HepG2 (cell line): ENCODE measurements around the gene KRCC1. TPM values are rescaled to one million over a fixed set of nuclear protein-coding genes. Genes with fewer than 3 reads are reported as not detected.

Source experiments
- AHDC1 ChIP-seq: sonication (generic); formaldehyde crosslinking; IDR thresholded peaks from 2 replicates; pipeline ENCODE4 v1.5.1; 2020; ENCODE audit warnings: mild to moderate bottlenecking, missing genetic modification reagents, borderline replicate concordance
- CREM ChIP-seq, 2 experiments: sonication (generic) in 1 of 2; formaldehyde crosslinking in 1 of 2; IDR thresholded peaks; 2 replicates each; pipeline versions ENCODE4 v1.4.0 to v1.6.1; 2016 to 2020; ENCODE audit warnings: antibody characterized with exemption in 1 of 2, mild to moderate bottlenecking in 1 of 2, missing genetic modification reagents in 1 of 2
- KDM1A ChIP-seq: IDR thresholded peaks from 2 replicates; pipeline ENCODE4 v1.6.1; 2016; ENCODE audit warnings: missing compliant biosample characterization
- POLR2AphosphoS5 ChIP-seq: IDR thresholded peaks from 2 replicates; pipeline ENCODE4 v1.6.1; 2012; ENCODE audit warnings: low read depth, low read length
- TFDP1 ChIP-seq: IDR thresholded peaks from 2 replicates; pipeline ENCODE4 v1.6.1; 2016; ENCODE audit warnings: missing compliant biosample characterization, missing genetic modification reagents, borderline replicate concordance
- THAP9 ChIP-seq: sonication (generic); formaldehyde crosslinking; IDR thresholded peaks from 2 replicates; pipeline ENCODE4; 2020; ENCODE audit warnings: missing genetic modification reagents, mild to moderate bottlenecking, borderline replicate concordance
- ZC3H13 ChIP-seq: sonication (generic); formaldehyde crosslinking; IDR thresholded peaks from 2 replicates; pipeline ENCODE4 v1.8.1; 2023; ENCODE audit warnings: mild to moderate bottlenecking, missing genetic modification reagents, moderate library complexity
- polyA plus RNA-seq, 8 experiments: library from polyadenylated mRNA; depleted of rRNA in 3 of 8; stranded (reverse) in 7 of 8; unstranded in 1 of 8; fragments of >200 nt; fragmentation: Illumina TruSeq in 4 of 8; extraction: Trizol in 4 of 8; gene quantifications; 2 replicates each; pipeline versions ENCODE4 v1.2.1 to v1.2.3, GENCODE V29; 2011 to 2016; ENCODE audit warnings: low read depth in 4 of 8, missing spikeins in 1 of 8, mixed read lengths in 1 of 8; ENCODE audit not compliant: insufficient read depth in 1 of 8
- total RNA-seq, 5 experiments: library from RNA; depleted of rRNA; stranded (reverse); fragments of >200 nt; fragmentation: Illumina TruSeq; extraction: Trizol; gene quantifications; 2 replicates each; pipeline ENCODE4 v1.2.3, GENCODE V29; 2016; ENCODE audit warnings: low read depth in 1 of 5
- TF ChIP-seq, protein P1 (sequence below): IDR thresholded peaks from 2 replicates; pipeline ENCODE4 v1.6.1; 2016; ENCODE audit warnings: low read depth, missing genetic modification reagents, missing compliant biosample characterization
- TF ChIP-seq, protein P2 (sequence below): sonication (generic); formaldehyde crosslinking; IDR thresholded peaks from 2 replicates; pipeline ENCODE4 v1.5.1; 2020; ENCODE audit warnings: missing genetic modification reagents, mild to moderate bottlenecking, borderline replicate concordance

KRCC1 gene
- total and polyA plus RNA-seq, 2 of the 13 experiments (the other 11 are each of a cell fraction or from before 2014, with no cell fraction given), result 6.5 to 7.7 TPM

DNA sequence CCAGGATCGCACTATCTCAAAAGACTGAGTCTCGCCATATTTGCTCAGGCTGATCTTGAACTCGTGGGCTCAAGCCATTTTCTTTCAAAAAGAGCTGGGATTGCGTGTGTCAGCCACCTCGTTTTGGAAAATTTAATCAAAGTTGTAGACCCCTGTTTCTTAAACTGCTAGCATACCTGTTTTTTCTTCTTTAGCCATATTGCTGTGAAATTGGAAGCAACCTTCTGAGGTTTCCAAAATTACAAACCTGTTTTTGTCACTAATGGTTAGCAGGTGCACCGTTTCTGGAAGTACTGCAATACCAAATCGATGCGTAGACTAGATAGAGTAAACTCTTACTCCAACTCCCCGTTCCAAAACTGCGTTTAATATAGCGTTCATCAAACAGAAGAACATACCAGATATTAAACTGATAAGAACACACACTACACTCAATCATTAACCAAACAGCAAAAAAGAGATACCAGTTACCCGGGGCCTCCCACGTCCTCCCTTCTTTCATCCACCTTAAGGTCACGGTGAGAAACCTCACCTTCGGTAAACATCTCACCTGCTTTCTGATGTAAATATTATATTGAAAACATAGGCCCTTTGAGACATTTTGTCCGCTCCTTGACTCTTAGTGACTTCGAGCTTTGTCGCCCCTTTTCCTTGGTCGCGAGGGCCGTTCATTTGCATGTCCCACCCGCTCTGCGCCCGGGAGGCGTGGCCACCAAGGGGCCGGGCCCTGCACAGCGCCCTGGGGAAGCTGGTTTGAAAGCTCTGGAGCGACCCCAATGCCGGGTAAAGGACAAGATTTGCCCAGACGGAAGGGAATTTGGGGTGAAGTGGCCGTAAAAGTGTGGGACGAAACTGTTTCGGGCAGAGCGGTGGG lies 39.3 kb downstream of the KRCC1 start, which contains the start of gene RNU2-63P (continued):
- TF ChIP-seq, protein P1, sequence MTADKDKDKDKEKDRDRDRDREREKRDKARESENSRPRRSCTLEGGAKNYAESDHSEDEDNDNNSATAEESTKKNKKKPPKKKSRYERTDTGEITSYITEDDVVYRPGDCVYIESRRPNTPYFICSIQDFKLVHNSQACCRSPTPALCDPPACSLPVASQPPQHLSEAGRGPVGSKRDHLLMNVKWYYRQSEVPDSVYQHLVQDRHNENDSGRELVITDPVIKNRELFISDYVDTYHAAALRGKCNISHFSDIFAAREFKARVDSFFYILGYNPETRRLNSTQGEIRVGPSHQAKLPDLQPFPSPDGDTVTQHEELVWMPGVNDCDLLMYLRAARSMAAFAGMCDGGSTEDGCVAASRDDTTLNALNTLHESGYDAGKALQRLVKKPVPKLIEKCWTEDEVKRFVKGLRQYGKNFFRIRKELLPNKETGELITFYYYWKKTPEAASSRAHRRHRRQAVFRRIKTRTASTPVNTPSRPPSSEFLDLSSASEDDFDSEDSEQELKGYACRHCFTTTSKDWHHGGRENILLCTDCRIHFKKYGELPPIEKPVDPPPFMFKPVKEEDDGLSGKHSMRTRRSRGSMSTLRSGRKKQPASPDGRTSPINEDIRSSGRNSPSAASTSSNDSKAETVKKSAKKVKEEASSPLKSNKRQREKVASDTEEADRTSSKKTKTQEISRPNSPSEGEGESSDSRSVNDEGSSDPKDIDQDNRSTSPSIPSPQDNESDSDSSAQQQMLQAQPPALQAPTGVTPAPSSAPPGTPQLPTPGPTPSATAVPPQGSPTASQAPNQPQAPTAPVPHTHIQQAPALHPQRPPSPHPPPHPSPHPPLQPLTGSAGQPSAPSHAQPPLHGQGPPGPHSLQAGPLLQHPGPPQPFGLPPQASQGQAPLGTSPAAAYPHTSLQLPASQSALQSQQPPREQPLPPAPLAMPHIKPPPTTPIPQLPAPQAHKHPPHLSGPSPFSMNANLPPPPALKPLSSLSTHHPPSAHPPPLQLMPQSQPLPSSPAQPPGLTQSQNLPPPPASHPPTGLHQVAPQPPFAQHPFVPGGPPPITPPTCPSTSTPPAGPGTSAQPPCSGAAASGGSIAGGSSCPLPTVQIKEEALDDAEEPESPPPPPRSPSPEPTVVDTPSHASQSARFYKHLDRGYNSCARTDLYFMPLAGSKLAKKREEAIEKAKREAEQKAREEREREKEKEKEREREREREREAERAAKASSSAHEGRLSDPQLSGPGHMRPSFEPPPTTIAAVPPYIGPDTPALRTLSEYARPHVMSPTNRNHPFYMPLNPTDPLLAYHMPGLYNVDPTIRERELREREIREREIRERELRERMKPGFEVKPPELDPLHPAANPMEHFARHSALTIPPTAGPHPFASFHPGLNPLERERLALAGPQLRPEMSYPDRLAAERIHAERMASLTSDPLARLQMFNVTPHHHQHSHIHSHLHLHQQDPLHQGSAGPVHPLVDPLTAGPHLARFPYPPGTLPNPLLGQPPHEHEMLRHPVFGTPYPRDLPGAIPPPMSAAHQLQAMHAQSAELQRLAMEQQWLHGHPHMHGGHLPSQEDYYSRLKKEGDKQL (CRISPR knock-in tag), result peak; percentile 65; the same call in 1 of the 2 replicates
- TF ChIP-seq POLR2AphosphoS5 (peak; percentile 100), ZC3H13 (CRISPR knock-in tag) (peak; percentile 58; the same call in 1 of the 2 replicates), AHDC1 (CRISPR knock-in tag) (peak; percentile 52; the same call in 1 of the 2 replicates), CREM (IDR thresholded peaks at IDR 0.05) (peak; percentile 89), CREM (CRISPR knock-in tag; IDR thresholded peaks at IDR 0.05) (no peak), THAP9 (CRISPR knock-in tag) (0 out of 2 replicates have a peak, but pooled peaks have one; percentile 32), TFDP1 (CRISPR knock-in tag) (peak; percentile 44; the same call in 1 of the 2 replicates), KDM1A (CRISPR knock-in tag) (no peak)
- TF ChIP-seq, protein P2, sequence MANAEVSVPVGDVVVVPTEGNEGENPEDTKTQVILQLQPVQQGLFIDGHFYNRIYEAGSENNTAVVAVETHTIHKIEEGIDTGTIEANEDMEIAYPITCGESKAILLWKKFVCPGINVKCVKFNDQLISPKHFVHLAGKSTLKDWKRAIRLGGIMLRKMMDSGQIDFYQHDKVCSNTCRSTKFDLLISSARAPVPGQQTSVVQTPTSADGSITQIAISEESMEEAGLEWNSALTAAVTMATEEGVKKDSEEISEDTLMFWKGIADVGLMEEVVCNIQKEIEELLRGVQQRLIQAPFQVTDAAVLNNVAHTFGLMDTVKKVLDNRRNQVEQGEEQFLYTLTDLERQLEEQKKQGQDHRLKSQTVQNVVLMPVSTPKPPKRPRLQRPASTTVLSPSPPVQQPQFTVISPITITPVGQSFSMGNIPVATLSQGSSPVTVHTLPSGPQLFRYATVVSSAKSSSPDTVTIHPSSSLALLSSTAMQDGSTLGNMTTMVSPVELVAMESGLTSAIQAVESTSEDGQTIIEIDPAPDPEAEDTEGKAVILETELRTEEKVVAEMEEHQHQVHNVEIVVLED (CRISPR knock-in tag), result peak; percentile 48; the same call in 1 of the 2 replicates
